GM21528 (cell line): ENCODE data around the gene TYMP.
"Not testable (repeated sequence)": the region's sequence is repeated elsewhere in the genome, so short reads cannot be mapped to it uniquely, and the experiment has no call there.

Experiments
- ATAC-seq: cut with Tn5 transposase; IDR thresholded peaks from one replicate; pipeline ENCODE4 v1.9.1; 2021; ENCODE audit warnings: mild to moderate bottlenecking, moderate library complexity; ENCODE audit not compliant: unreplicated experiment, low FRiP score

TYMP gene

GRCh38 chr22:50525858-50526107 lies 4.0 kb downstream of the TYMP start:
- ATAC-seq, result no peak

GRCh38 chr22:50525104-50525857 lies 4.5 kb downstream of the TYMP start, which contains the start of gene SCO2:
SCO2 (minus strand) TSS chr22:50525598; CDS start chr22:50524411, 1,187 bp downstream.
- peak; percentile 33 for ATAC-seq

- ATAC-seq, result no peak
Measured at GRCh38 chr22:50524676-50525103, 5.1 kb downstream of the TYMP start.

- no peak for ATAC-seq
Measured at GRCh38 chr22:50523806-50524675, 5.8 kb downstream of the TYMP start.

- no peak for ATAC-seq
Measured at GRCh38 chr22:50523458-50523805, 6.4 kb downstream of the TYMP start.

- ATAC-seq, result no peak
Measured at GRCh38 chr22:50522806-50523438, 6.9 kb downstream of the TYMP start.

GRCh38 chr22:50522208-50522805 lies 7.5 kb downstream of the TYMP start:
- ATAC-seq, result no peak

GRCh38 chr22:50521710-50522109 lies 8.1 kb downstream of the TYMP start:
- ATAC-seq, result no peak

- ATAC-seq, result no peak
Measured at GRCh38 chr22:50520826-50521453, 8.9 kb downstream of the TYMP start.

GRCh38 chr22:50520184-50520583 lies 9.6 kb downstream of the TYMP start:
- not testable (repeated sequence) for ATAC-seq

- ATAC-seq, result no peak
Measured at GRCh38 chr22:50519151-50519550, 10.7 kb downstream of the TYMP start.

- no peak for ATAC-seq
Measured at GRCh38 chr22:50518606-50519005, 11.2 kb downstream of the TYMP start.

GRCh38 chr22:50517495-50518260 lies 12.1 kb downstream of the TYMP start:
- no peak for ATAC-seq

GRCh38 chr22:50516891-50517290 lies 12.9 kb downstream of the TYMP start:
- no peak for ATAC-seq

- no peak for ATAC-seq
Measured at GRCh38 chr22:50516068-50516467, 13.7 kb downstream of the TYMP start.

GRCh38 chr22:50513175-50513574 lies 16.6 kb downstream of the TYMP start:
- no peak for ATAC-seq

- ATAC-seq, result no peak
Measured at GRCh38 chr22:50508897-50509296, 20.9 kb downstream of the TYMP start.

- ATAC-seq, result peak; percentile 68
Measured at GRCh38 chr22:50507991-50508884, 21.6 kb downstream of the TYMP start, which contains the start of gene NCAPH2. NCAPH2 (plus strand) TSS chr22:50508224; CDS start chr22:50508338, 114 bp downstream.
